Muscle of arm (tissue), 12 donors: ENCODE measurements around the gene KIF23. TPM values are rescaled to one million over a fixed set of nuclear protein-coding genes. Genes with fewer than 3 reads are reported as not detected.
"Not testable (repeated sequence)": the region's sequence is repeated elsewhere in the genome, so short reads cannot be mapped to it uniquely, and the experiment has no call there.

Source experiments
- DNase-seq: peaks from one replicate; pipeline ENCODE4 v3.0.0-alpha.2; 2013
- polyA plus RNA-seq, 12 donors: library from polyadenylated mRNA; unstranded; fragments of 120-200 nt; gene quantifications; one replicate each; pipeline ENCODE4 v1.2.1, GENCODE V29; 2013; ENCODE audit not compliant: insufficient read length in 12 of 12

Gene KIF23
- polyA plus RNA-seq, 12 donors, result 11.9 to 33.8 (median 20.2) TPM; not detected in 1

DNA sequence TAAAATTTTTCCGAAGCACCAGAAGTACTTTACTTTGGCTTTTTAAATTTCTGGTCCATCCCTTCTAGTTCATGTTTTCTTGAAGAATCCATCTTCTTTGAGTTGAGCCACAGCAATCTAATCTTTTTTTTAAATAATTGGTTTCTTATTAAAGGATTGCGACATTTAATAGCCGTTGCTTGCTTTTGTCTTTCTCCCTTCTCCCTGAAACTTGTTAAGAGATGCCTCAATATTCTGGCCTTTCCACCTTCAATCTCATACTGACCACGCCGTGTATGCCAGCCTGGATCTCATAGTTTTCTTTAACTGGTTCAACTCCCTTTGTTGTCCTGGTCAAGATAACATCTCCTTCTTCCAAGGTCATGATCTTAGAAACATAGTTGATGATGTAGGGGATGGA, 20.1 kb downstream of the KIF23 start:
- DNase-seq, result no peak

DNA sequence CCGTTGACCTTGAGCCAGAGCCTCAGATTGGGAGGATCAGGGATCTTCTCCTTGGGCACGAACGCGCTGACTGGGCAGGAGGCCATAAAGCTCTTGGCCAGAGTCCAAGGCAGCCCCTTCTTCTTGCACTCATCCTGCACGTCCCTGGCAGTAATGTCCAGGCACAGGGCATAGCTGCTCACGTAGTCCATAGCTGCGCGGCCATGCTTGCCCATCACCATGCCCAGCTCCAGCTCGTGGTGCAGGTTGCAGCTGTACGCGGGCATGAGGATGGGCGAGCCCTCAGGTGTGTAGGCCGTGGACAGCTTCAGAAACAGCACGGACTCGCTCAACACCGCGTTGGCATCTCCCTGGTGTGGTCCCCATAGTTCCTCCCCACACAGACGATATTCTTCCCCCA, 20.5 kb downstream of the KIF23 start:
- DNase-seq, result no peak

DNA sequence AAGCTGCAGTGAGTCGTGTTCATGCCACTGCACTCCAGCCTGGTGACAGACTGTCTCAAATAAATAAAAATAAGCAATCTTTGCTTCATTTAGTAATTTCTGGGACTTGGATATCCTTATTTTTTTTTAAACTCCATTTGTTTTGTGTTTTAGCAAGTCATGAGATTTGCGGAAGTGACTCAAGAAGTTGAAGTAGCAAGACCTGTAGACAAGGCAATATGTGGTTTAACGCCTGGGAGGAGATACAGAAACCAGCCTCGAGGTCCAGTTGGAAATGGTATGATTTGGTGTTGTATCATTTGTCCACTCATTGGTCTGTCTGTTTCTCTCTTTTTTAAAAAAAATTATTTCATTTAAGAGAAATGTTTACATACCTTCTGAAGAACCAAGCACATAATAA, 21.8 kb downstream of the KIF23 start:
- no peak for DNase-seq

DNA sequence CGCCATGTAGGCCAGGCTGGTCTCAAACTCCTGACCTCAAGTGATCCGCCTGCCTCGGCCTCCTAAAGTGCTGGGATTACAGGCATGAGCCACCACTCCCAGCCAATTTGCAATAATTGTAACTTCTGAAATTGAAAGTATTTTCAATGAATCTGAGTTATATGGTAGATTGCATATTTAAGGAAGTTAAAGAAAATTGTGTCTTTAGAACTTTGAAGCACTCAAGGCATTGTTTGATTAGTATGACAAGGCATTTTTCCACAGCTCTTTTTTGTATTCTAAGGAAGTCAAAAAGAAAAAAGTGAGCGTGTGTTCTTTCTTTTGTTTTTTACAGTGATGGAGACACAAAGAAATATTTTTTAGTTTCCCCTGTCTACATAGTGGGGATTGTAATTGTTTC, 22.8 kb downstream of the KIF23 start:
- DNase-seq, result no peak

DNA sequence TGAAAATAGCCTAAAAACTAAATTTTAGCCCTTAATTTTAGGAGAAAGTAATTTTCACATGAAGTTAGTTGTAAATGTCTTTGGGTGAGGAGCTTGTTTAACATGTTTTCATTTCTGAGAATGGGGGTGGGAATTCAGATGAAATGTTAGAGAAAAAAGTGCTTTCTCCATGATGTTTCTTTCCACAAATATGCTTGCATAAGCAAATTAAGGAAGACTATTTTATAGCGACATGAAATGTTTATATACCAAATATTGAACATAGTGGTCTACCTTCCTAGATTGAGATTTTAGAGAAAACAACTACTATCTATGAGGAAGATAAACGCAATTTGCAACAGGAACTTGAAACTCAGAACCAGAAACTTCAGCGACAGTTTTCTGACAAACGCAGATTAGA, 25.5 kb downstream of the KIF23 start:
- DNase-seq, result no peak

DNA sequence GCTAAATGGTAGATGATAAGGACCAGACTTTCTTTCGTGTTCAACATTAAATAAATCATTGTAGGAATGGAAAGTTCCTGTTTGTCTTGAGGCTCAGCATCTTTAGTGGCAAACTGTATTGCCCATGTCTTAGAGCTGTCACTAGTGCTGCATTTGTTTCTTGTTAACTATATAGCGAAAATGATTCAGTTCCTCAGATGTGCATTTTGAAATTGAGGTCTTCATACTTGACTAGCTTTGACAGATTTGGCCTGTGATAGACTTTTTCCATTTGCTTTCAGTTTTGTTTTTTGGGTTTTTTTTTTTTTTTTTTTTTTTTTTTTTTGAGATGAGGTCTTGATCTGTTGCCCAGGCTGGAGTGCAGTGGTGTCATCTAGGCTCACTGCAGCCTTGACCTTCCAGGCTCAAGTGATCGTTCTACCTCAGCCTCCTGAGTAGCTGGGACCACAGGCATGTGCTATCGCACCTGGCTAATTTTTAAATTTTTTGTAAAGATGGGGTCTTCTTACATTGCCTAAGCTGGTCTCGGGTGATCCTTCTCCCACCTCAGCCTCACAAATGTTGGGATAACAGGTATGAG, 29.0 kb downstream of the KIF23 start:
- DNase-seq, result no peak

DNA sequence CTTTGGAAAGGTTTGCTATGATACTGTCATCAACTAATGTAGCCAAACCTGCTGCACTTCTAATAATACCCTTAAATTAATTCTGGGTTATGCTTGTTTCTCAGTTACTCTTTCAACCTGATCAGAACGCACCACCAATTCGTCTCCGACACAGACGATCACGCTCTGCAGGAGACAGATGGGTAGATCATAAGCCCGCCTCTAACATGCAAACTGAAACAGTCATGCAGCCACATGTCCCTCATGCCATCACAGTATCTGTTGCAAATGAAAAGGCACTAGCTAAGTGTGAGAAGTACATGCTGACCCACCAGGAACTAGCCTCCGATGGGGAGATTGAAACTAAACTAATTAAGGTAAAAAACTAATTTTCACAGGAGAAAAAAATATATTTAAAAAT, 30.5 kb downstream of the KIF23 start:
- no peak for DNase-seq

DNA sequence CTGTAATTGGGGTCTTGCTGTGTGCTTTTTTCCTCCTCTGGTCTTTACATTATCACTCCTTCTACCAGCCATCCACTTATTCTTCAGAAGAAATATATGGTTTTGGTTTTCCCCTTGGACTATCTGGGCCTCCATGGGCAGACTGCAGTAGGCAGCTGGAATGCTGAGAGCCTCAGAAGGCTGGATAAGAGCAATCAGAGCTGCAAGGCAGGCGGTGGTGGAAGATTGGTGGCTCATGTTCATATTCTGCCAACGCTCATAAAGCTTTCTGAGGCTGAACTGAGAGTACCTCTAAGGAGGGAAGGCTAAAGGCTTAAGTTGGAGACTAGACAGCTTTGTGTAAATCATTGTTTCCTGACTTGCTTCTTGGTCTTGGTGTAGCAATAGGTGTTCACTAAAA, 32.8 kb downstream of the KIF23 start:
- DNase-seq, result no peak

DNA sequence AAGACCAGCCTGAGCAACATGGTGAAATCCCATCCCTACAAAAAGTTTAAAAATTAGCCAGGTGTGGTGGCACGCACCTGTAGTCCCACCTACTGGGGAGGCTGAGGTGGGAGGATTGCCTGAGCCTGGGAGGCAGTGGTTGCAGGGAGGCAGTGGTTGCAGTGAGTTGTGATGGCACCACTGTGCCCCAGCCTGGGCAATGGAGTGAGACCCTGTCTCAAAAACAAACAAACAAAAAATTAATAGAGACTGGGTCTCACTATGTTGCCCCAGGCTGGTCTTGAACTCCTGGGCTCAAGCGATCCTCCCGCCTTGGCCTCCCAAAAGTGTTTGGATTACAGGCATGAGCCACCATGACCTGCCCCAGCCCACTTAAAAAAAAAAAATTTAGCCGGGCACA, 36.1 kb downstream of the KIF23 start:
- not testable (repeated sequence) for DNase-seq

DNA sequence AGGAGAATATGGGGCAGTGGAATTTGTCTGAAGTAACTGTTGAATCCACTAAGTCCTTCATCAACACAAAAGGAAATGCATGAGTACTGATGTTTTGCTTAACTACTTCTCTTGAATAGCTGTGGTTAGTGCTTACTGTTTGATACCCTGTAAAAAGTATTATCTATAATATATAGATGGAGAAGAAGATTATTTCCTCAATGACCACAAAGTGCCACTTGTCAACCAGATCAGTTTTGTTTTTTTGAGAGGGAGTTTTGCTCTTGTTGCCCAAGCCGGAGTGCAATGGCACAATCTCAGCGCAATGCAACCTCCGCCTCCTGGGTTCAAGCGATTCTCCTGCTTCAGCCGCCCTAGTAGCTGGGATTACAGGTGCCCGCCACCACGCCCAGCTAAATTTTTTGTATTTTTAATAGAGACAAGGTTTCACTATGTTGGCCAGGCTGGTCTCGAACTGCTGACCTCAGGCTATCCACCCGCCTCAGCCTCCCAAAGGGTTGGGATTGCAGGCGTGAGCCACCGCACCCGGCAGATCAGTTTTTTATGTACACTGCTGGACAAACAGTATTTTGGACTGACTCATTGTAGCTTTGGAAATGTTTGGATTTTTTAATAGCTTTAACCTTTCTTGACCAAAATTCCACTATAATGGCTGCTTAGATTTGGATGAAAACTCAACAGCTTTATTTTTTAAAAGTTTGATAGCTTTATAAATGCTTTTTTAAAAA, 37.0 kb downstream of the KIF23 start:
- DNase-seq, result no peak

DNA sequence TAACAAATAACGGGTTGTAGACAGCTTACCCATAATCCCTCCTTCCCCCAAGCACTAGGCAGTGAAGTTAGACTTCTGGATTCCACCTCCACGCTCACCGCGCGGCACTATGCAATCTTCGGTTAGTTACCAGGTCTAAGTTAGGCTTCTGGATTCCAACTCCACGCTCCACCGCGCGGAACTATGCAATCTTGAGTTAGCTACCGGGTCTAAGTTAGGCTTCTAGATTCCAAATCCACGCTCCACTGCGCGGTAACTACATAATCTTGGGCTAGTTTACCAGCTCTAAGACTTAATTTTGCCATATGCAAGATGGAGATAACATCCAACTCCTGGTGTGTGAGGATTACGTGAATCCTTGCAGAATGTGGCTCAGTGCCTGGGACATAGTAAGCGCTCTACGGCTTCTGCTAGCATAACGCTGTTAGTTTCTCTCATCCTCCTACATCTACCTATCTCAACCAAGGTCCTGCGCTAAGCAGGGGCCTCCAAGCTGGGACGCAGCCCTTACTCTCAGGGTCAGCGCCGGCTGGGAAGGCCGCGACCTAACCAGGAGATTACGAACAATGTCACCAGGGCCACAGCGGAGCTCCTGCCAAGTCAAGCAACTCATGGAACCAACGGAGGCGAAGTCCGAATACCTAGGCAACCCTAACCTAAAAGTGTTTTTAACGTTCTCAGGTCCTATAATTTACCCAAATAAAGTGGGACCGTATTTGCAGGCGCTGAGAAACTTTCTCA, 38.0 kb downstream of the KIF23 start:
- DNase-seq, result no peak

DNA sequence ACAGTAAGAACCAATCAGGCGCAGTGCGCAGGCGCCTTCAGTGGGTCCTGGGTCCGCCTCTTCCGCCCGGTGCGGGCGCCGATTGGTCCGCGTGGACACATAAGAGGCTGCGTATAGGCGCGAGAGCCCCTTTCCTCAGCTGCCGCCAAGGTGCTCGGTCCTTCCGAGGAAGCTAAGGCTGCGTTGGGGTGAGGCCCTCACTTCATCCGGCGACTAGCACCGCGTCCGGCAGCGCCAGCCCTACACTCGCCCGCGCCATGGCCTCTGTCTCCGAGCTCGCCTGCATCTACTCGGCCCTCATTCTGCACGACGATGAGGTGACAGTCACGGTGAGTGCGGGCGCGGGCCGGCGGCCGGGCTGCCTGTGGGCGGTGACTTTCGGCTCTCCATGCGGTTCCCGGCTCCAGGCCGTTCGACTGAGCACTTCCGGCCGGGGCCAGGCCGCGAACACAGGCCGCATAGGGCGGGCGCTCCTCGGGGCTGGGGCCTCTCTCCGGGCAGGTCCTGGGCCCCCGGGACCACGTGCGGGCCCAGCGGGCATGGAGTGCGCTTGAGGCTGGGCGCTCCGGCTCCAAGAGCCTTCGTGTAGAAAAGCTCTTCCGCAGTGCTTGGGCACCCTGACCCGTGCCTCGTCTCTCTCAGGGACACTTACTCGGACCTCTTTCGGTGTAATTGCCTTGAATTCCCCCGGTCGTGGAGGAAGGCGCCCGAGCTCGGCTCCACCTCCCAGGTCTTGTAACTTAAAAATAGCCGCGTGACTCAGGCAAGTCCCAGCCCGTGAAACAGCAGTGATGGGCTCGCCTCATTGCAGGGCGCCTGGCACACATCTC, 38.8 kb downstream of the KIF23 start, which contains the start of gene RPLP1:
Gene RPLP1, plus strand, starts transcription at position 127 of the 830 bp plus-strand sequence. Its CDS starts 131 bp downstream, at position 258.
- DNase-seq, result peak; percentile 98

DNA sequence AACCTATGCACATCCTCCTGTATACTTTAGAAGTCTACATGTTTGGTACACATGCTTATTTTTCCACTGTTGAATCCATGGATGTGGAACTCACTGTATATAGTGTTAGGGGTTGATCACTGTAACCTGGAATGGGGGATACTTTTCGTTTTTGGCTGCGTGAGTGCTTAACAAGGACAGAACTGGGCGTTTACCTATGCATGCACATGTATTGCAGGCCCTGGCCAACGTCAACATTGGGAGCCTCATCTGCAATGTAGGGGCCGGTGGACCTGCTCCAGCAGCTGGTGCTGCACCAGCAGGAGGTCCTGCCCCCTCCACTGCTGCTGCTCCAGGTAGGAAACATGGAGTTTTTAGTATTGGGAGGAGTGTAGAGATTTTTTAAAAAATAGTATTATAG, 40.8 kb downstream of the KIF23 start:
- no peak for DNase-seq

DNA sequence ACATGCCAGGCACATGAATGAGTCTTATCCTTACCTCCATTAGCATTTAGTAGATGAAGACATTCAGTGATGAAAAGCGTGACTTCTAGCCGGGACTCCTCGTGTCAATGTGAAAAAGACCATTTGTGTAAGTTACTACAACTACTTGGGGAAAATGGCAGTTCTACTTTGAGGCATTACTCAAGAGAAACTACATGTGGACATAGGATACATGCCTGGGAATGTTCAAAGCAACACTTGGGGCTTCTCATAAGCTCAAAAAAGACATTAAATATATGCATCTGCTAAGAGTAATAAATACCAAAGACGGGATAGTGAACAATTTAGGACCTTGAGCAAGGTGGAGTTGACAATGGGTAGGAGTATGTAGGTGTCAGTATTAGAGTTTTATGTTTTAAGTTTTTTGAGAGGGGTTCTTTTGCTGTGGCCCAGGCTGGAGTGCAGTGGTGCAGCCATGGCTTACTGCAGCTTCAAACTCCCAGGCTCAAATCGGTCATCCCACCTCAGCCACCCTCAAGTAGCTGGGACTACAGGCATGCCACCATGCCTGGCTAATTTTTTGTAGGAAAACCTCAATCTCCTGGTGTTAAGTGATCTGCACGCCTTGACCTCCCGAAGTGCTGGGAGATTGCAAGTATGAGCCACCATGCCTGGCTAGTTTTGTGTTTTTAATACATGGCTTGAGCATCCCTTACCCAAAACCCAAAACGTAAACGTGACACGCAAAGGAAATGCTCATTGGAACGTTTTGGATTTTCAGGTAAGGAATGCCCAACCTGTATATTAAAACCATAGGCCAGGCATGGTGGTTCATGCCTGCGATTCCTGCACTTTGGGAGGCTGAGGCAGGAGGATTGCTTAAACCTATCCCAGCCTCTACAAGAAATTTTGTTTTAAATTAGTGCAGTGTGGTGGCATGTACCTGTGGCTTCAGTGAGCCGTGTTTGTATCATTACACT, 42.3 kb downstream of the KIF23 start:
- DNase-seq, result no peak

DNA sequence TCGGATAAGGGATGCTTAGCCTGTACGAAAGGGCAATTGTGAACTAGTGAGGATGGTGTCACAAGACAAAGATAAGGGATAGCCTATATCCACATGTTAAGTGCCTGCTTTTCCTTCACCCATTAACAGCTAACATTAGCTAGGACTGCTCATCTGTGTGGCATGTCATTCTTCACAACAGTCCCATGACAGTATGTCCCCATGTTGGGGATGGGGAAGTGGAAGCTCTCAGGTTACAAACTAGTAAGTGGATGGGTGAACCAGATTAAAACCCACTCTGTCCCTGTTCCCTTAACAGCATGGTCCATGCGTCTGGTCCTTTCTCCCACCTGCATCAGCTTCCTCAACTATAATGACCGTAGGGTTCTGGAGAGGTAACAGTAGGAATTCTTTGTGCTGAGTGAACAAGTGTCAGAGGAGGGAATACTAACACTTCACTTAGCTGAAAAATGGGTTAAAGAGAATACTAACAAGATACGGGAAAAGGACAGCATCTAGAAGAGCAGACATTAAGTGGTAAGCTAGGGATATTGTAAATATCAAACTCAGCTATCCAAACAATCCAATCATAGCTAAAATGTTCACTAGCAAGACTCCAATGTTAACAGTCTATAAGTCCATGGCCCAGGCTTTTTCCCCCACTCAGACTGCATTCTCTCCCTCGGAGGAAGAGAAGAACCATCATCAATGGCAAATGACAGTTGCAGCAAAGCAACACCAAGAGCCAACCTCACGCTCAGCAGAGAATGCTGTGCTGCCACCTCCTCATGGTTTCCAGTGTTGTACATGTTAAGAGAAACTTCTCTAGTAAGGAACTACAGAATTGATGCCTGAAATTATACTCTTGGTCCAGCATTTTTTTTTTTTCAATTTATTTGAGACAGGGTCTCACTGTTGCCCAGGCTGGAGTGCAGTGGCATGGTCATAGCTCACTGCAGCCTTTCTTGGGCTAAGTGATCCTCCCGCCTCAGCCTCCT, 43.4 kb downstream of the KIF23 start:
- no peak for DNase-seq

DNA sequence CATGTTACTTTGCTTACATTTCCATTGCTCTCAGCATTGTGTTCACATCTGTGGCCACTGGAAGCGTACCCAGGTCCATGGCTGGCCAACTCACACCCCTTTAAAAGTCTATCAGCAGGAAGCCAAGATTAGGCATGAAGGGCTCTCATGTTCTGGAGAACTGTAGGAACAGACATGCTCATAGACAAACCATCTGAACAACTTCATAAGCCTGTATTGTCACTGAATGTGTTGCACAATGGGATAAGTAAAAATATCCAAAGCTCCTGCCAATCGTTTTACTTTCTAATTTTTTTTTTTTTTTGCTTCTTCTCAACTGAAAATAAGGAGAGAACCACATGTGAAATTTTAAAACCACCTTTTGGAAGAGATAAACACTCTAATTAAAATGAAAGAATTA, 44.9 kb downstream of the KIF23 start:
- DNase-seq, result no peak

DNA sequence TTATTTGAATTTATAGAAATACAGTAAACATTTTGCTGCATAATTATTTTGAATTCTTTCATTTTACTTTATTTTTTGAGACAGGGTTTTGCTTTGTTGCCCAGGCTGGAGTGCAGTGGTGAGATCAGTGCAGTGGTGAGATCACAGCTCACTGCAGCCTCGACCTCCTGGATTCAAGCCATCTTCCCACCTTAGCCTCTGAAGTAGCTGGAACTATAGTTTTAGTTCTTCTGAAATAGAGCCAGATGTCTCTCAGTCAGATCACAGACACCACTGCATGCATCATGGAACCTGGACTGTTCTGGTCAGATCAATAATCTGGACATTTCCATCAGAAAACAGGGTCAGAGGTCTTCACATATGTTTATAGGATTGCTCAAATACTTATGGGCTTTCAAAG, 46.3 kb downstream of the KIF23 start:
- DNase-seq, result no peak

DNA sequence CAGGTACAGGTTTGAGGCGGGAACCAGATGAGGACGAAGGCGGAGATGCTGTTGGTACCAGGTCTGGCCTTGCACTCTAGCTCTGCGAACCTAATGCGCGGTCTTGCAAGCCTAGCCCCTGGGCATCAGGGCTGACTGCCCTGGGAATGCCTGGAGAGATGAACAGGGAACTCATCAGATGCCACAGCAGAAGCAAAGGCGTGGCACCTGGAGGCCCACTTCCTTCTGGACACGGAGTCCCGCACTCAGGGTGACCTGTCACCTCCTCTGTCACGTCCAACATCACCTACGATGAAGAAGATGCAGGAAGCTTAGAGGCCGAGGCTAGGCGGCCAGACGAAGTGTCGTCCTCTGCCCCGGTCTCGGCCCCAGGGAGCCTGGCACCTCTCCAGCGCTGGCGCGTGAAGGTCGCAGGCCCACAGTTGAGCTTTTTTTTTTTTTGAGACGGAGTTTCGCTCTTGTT, 47.9 kb downstream of the KIF23 start:
- no peak for DNase-seq

DNA sequence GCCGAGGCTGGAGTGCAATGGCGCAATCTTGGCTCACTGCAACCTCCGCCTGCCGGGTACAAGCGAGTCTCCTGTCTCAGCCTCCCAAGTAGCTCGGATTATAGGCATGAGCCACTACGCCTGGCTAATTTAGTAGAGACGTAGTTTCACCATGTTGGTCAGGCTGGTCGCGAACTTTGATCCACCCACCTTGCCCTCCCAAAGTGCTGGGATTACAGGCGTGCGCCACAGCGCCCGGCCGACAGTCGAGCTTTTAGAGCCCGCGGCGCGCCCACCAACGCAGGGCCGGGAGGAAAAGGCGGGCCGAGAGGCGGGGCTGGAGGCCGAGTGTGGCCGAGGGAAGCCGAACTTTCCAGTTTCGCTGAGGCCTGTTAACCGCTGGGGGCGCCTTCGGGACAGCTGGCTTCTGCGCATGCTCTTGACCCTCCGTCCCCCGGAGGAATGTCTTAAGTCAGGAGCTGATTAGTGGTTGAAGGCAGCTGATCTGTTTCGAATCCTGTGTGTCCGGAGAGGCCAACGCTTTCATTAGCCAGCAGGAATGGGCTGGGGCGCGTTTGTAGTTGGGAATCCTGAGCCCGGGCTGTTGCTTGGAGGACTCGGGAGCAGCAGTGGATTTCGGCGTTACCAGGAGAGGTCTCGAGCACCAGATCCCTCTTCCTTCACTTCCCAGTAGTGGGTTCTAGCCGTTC, 48.5 kb downstream of the KIF23 start:
- peak; percentile 99 for DNase-seq
